Smooth muscle cell (in vitro differentiated cells): ENCODE measurements around the gene PUSL1. TPM values are rescaled to one million over a fixed set of nuclear protein-coding genes. Genes with fewer than 3 reads are reported as not detected.

ENCODE experiments used
- DNase-seq: peaks from one replicate; lab custom pipeline; 2025; ENCODE audit not compliant: unreplicated experiment; lab: John Stamatoyannopoulos, UW
- H2AFZ ChIP-seq: fragments of 200-600 bp; sonication (generic); 2 replicates; pipeline ENCODE4 v1.6.0; 2016; ENCODE audit warnings: antibody characterized with exemption, low read depth, mild to moderate bottlenecking
- H3F3A ChIP-seq: fragments of 200-600 bp; sonication (generic); 2 replicates; pipeline ENCODE4 v1.6.0; 2017; ENCODE audit warnings: antibody characterized with exemption, low read depth
- H3K27ac ChIP-seq: fragments of 200-600 bp; sonication (generic); 2 replicates; pipeline ENCODE4 v1.5.1; 2016; ENCODE audit warnings: low read depth, mild to moderate bottlenecking
- H3K27me3 ChIP-seq: fragments of 200-600 bp; sonication (generic); 2 replicates; pipeline ENCODE4 v1.6.1; 2016; ENCODE audit warnings: low read depth, mild to moderate bottlenecking
- H3K36me3 ChIP-seq: fragments of 200-600 bp; sonication (generic); 2 replicates; pipeline ENCODE4 v1.5.1; 2016; ENCODE audit warnings: low read depth
- H3K4me1 ChIP-seq: fragments of 200-600 bp; sonication (generic); 2 replicates; pipeline ENCODE4 v1.5.1; 2016; ENCODE audit warnings: low read depth
- H3K4me2 ChIP-seq: fragments of 200-600 bp; sonication (generic); 2 replicates; pipeline ENCODE4 v1.6.0; 2016; ENCODE audit warnings: mild to moderate bottlenecking
- H3K4me3 ChIP-seq: fragments of 200-600 bp; sonication (generic); 2 replicates; pipeline ENCODE4 v1.5.1; 2016; ENCODE audit warnings: mild to moderate bottlenecking
- H3K79me2 ChIP-seq: fragments of 200-600 bp; sonication (generic); 2 replicates; pipeline ENCODE4 v1.6.0; 2016; ENCODE audit warnings: low read depth, mild to moderate bottlenecking
- H3K9ac ChIP-seq: fragments of 200-600 bp; sonication (generic); 2 replicates; pipeline ENCODE4 v1.6.0; 2016; ENCODE audit warnings: low read depth
- H3K9me3 ChIP-seq: fragments of 200-600 bp; sonication (generic); replicated peaks from 2 replicates; pipeline ENCODE4 v1.5.1; 2016; ENCODE audit warnings: low read depth
- H4K20me1 ChIP-seq: fragments of 200-600 bp; sonication (generic); 2 replicates; pipeline ENCODE4 v1.6.0; 2016; ENCODE audit warnings: low read depth
- CTCF ChIP-seq: fragments of 200-600 bp; sonication (generic); IDR thresholded peaks from 2 replicates; pipeline ENCODE4 v1.5.1; 2017; ENCODE audit warnings: borderline replicate concordance, mild to moderate bottlenecking, antibody characterized with exemption; ENCODE audit not compliant: insufficient read depth, poor library complexity, severe bottlenecking
- WGBS: methylation state at CpG from one replicate; pipeline ENCODE4 v1.1.7; 2016; ENCODE audit warnings: low lambda C conversion rate; 5-methylcytosine and 5-hydroxymethylcytosine counted together
- polyA plus RNA-seq: library from polyadenylated mRNA; unstranded; fragments of >200 nt; fragmentation: Nextera tagmentation; extraction: Ambion mirVana; gene quantifications from 2 replicates; pipeline ENCODE4 v1.2.1, GENCODE V29; 2016
- total RNA-seq: library from RNA; depleted of rRNA; stranded (reverse); fragments of >200 nt; gene quantifications from 2 replicates; pipeline ENCODE4 v1.2.3, GENCODE V29; 2014

PUSL1 gene
- total and polyA plus RNA-seq, 2 experiments from 2014 or later = 16.7 to 31.4 TPM

GRCh38 chr1:1324524-1325287 lies 16.3 kb downstream of the PUSL1 start, which contains the start of the genes CPTP and INTS11:
TSS of gene CPTP (plus strand) at chr1:1324802. CDS start at chr1:1326911, 2,109 bp downstream.
TSS of gene INTS11 (minus strand) at chr1:1324660. CDS start at chr1:1324608, 52 bp downstream.
- no peaks in the 10 kb centered on the region for H3F3A ChIP-seq
- peaks cover 64% of the 10 kb centered on the region for H3K79me2 ChIP-seq
- no peaks in the 10 kb centered on the region for H3K27me3 ChIP-seq
- no peaks in the 10 kb centered on the region for H3K36me3 ChIP-seq
- no peak for TF ChIP-seq CTCF
- peak within 1 kb of the TSS; percentile 95 for H3K9ac ChIP-seq
- peak within 1 kb of the TSS; percentile 80 for H3K27ac ChIP-seq
- H2AFZ ChIP-seq = no peak within 1 kb of the TSS
- peak; percentile 87 for DNase-seq
- peaks cover 7% of the 10 kb centered on the region for H3K4me1 ChIP-seq
- H3K9me3 ChIP-seq = no peaks in the 10 kb centered on the region
- peak within 1 kb of the TSS; percentile 90 for H3K4me2 ChIP-seq
- peaks cover 59% of the 10 kb centered on the region for H4K20me1 ChIP-seq
- WGBS = 3% methylated on average over 61 of the region's 84 CpGs
- H3K4me3 ChIP-seq = peak within 1 kb of the TSS; percentile 93

GRCh38 chr1:1325288-1326074 lies 17.1 kb downstream of the PUSL1 start:
- peaks cover 60% of the 10 kb centered on the region for H3K79me2 ChIP-seq
- H3K27ac ChIP-seq = peak overlapping the region; percentile 51
- H3K27me3 ChIP-seq = no peaks in the 10 kb centered on the region
- no peaks in the 10 kb centered on the region for H3F3A ChIP-seq
- no peaks in the 10 kb centered on the region for H3K9me3 ChIP-seq
- H3K9ac ChIP-seq = peak overlapping the region; percentile 95
- peaks cover 52% of the 10 kb centered on the region for H4K20me1 ChIP-seq
- H3K4me2 ChIP-seq = peak overlapping the region; percentile 90
- no peak overlapping the region for H2AFZ ChIP-seq
- TF ChIP-seq CTCF = no peak
- no peak for DNase-seq
- H3K4me3 ChIP-seq = peak overlapping the region; percentile 93
- H3K36me3 ChIP-seq = no peaks in the 10 kb centered on the region
- peaks cover 7% of the 10 kb centered on the region for H3K4me1 ChIP-seq
- WGBS = 86% methylated on average over 16 of the region's 16 CpGs

GRCh38 chr1:1326075-1326605 lies 17.7 kb downstream of the PUSL1 start:
- Histone ChIP-seq H3K4me1 (peaks cover 13% of the 10 kb centered on the region), H3K36me3 (no peaks in the 10 kb centered on the region), H3F3A (no peaks in the 10 kb centered on the region), H4K20me1 (peaks cover 45% of the 10 kb centered on the region), H3K27ac (peak overlapping the region; percentile 24), H3K4me3 (no peak overlapping the region), H3K27me3 (no peaks in the 10 kb centered on the region), H3K4me2 (peak overlapping the region; percentile 90), H2AFZ (no peak overlapping the region), H3K9ac (peak overlapping the region; percentile 95), H3K9me3 (no peaks in the 10 kb centered on the region), H3K79me2 (peaks cover 53% of the 10 kb centered on the region)
- no peak for DNase-seq
- TF ChIP-seq CTCF = no peak
- 90% methylated on average over 8 of the region's 8 CpGs for WGBS
